ENCODE results near the gene PLXDC1.
"Not testable (repeated sequence)": the region's sequence is repeated elsewhere in the genome, so short reads cannot be mapped to it uniquely, and the experiment has no call there.

PLXDC1 gene

GRCh38 chr17:39125143-39125875 lies 26.1 kb downstream of the PLXDC1 start:
- DNase-seq (ENCODE audit: low read depth) = no peak

- DNase-seq (ENCODE audit: low read depth) = no peak
Observed at GRCh38 chr17:39123627-39124026, 27.8 kb downstream of the PLXDC1 start.

GRCh38 chr17:39122991-39123390 lies 28.4 kb downstream of the PLXDC1 start:
- DNase-seq (ENCODE audit: low read depth) = no peak

- not testable (repeated sequence) for DNase-seq (ENCODE audit: low read depth)
Observed at GRCh38 chr17:39121919-39122318, 29.5 kb downstream of the PLXDC1 start.

- no peak for DNase-seq (ENCODE audit: low read depth)
Observed at GRCh38 chr17:39118674-39119419, 32.6 kb downstream of the PLXDC1 start.

GRCh38 chr17:39116224-39116623 lies 35.2 kb downstream of the PLXDC1 start:
- no peak for DNase-seq (ENCODE audit: low read depth)

GRCh38 chr17:39115135-39115534 lies 36.3 kb downstream of the PLXDC1 start:
- DNase-seq (ENCODE audit: low read depth) = no peak

GRCh38 chr17:39114723-39115122 lies 36.7 kb downstream of the PLXDC1 start:
- no peak for DNase-seq (ENCODE audit: low read depth)

- DNase-seq (ENCODE audit: low read depth) = no peak
Observed at GRCh38 chr17:39113871-39114270, 37.6 kb downstream of the PLXDC1 start.

GRCh38 chr17:39110435-39111136 lies 40.9 kb downstream of the PLXDC1 start:
- no peak for DNase-seq (ENCODE audit: low read depth)

GRCh38 chr17:39108461-39109375 lies 42.7 kb downstream of the PLXDC1 start:
- DNase-seq (ENCODE audit: low read depth) = no peak

GRCh38 chr17:39107973-39108372 lies 43.5 kb downstream of the PLXDC1 start:
- DNase-seq (ENCODE audit: low read depth) = no peak

- DNase-seq (ENCODE audit: low read depth) = no peak
Observed at GRCh38 chr17:39107155-39107554, 44.3 kb downstream of the PLXDC1 start.

GRCh38 chr17:39105705-39106104 lies 45.7 kb downstream of the PLXDC1 start:
- DNase-seq (ENCODE audit: low read depth) = no peak

GRCh38 chr17:39104657-39105056 lies 46.8 kb downstream of the PLXDC1 start:
- DNase-seq (ENCODE audit: low read depth) = no peak

GRCh38 chr17:39104046-39104445 lies 47.4 kb downstream of the PLXDC1 start:
- DNase-seq (ENCODE audit: low read depth) = no peak

GRCh38 chr17:39101091-39101490 lies 50.3 kb downstream of the PLXDC1 start:
- no peak for DNase-seq (ENCODE audit: low read depth)

- no peak for DNase-seq (ENCODE audit: low read depth)
Observed at GRCh38 chr17:39100530-39100929, 50.9 kb downstream of the PLXDC1 start.

GRCh38 chr17:39099663-39100286 lies 51.7 kb downstream of the PLXDC1 start:
- no peak for DNase-seq (ENCODE audit: low read depth)

GRCh38 chr17:39098588-39098987 lies 52.8 kb downstream of the PLXDC1 start:
- no peak for DNase-seq (ENCODE audit: low read depth)

- DNase-seq (ENCODE audit: low read depth) = no peak
Observed at GRCh38 chr17:39097537-39097936, 53.9 kb downstream of the PLXDC1 start.
